ENCODE results near the gene TRIO. TPM values are rescaled to one million over a fixed set of nuclear protein-coding genes. Genes with fewer than 3 reads are reported as not detected.

Gene TRIO
- total RNA-seq, 4 donors from 2014 or later = 67.4 to 103 (median 94.7) TPM

- no peaks in the 10 kb centered on the region for H3K9me3 ChIP-seq
- no peak for DNase-seq
- TF ChIP-seq CTCF (IDR thresholded peaks at IDR 0.05) (no peak), POLR2A (IDR thresholded peaks at IDR 0.05) (no peak)
- H3K4me1 ChIP-seq = no peaks in the 10 kb centered on the region
- WGBS, 2 donors = 95 to 100% methylated on average over 1 to 3 of the region's 3 CpGs
- H3K4me3 ChIP-seq (replicated peaks in 1 of 3) = no peak overlapping the region
- intact Hi-C loops (cut with DNase I) = no loop called here
- no peaks in the 10 kb centered on the region for H3K27me3 ChIP-seq
- peaks cover 26 to 27% of the 10 kb centered on the region in 2 donors for H3K36me3 ChIP-seq
- H3K27ac ChIP-seq = no peak overlapping the region
These were observed 322.6 kb downstream of the TRIO start for GRCh38 chr5:14465776-14466175.

- Histone ChIP-seq H3K4me3 (replicated peaks in 1 of 3) (no peak overlapping the region), H3K36me3 (peaks cover 22 to 23% of the 10 kb centered on the region in 2 donors), H3K27ac (no peak overlapping the region), H3K27me3 (no peaks in the 10 kb centered on the region), H3K9me3 (no peaks in the 10 kb centered on the region), H3K4me1 (no peaks in the 10 kb centered on the region)
- intact Hi-C loops (cut with DNase I) = no loop called here
- WGBS, 2 donors = 87 to 88% methylated on average over 8 of the region's 8 CpGs
- TF ChIP-seq POLR2A (IDR thresholded peaks at IDR 0.05) (no peak), CTCF (IDR thresholded peaks at IDR 0.05) (no peak)
- no peak for DNase-seq
These were observed 324.1 kb downstream of the TRIO start for GRCh38 chr5:14467251-14467650.

DNA sequence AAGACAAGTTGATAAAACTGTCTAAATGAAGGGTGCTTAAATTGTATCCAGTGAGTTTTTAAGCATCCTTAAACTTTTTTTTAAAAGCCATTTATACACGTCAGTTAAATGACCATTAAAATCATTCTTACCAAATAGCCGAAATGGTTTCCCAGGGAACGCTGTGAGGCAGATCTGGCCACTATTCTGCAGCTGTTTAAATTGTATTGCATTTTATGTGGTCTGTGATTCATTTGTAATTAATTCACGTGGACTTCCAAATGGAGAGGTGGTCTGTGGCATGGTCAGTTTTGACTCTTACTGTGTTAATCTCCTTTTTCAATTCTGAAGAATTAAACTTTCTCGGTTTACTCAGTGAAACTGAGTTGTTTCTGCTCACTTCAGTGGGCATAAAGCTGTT lies 324.7 kb downstream of the TRIO start:
- 67% methylated on average over 5 of the region's 5 CpGs for WGBS, 2 donors

GRCh38 chr5:14469551-14470377 lies 326.6 kb downstream of the TRIO start:
- no peaks in the 10 kb centered on the region for H3K4me1 ChIP-seq
- intact Hi-C loops (cut with DNase I) = no loop called here
- peaks cover 24 to 25% of the 10 kb centered on the region in 2 donors for H3K36me3 ChIP-seq
- H3K27ac ChIP-seq = no peak overlapping the region
- H3K27me3 ChIP-seq = no peaks in the 10 kb centered on the region
- TF ChIP-seq POLR2A (IDR thresholded peaks at IDR 0.05) (no peak), CTCF (IDR thresholded peaks at IDR 0.05) (no peak)
- no peak overlapping the region for H3K4me3 ChIP-seq (replicated peaks in 1 of 3)
- 87% methylated on average over 10 of the region's 10 CpGs for WGBS, 2 donors
- no peaks in the 10 kb centered on the region for H3K9me3 ChIP-seq
- no peak for DNase-seq

More for the DNA sequence above, 324.7 kb downstream of the TRIO start:
- Histone ChIP-seq H3K4me1 (no peaks in the 10 kb centered on the region), H3K36me3 (peaks cover 18% of the 10 kb centered on the region in 2 donors), H3K4me3 (replicated peaks in 1 of 3) (no peak overlapping the region), H3K27me3 (no peaks in the 10 kb centered on the region), H3K27ac (no peak overlapping the region), H3K9me3 (no peaks in the 10 kb centered on the region)
- intact Hi-C loops (cut with DNase I) = no loop called here
- no peak for DNase-seq
- TF ChIP-seq POLR2A (IDR thresholded peaks at IDR 0.05) = no peak
- TF ChIP-seq CTCF (IDR thresholded peaks at IDR 0.05) = no peak

DNA sequence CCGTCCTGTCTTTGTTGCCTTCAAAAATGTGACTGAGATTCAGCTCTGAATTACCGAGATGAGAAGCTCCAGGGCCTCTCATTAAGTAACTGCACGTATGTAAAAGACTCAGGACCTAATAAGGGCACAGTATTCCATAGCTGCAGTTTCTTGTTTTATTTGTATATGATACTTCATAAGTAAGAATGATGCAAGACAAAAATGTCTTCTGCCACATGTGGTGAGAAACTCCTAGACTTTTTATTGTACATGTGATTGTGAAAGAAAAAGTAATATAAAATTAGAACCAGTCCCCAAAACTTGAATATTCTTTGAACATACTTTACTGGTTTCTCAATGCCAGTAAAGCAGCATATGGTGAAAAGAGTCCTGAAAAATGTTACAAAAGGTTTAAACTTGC lies 328.4 kb downstream of the TRIO start:
- H3K27me3 ChIP-seq = no peaks in the 10 kb centered on the region
- no peak overlapping the region for H3K27ac ChIP-seq
- no peaks in the 10 kb centered on the region for H3K9me3 ChIP-seq
- no peak for DNase-seq
- no peaks in the 10 kb centered on the region for H3K4me1 ChIP-seq
- H3K36me3 ChIP-seq = peaks cover 17 to 24% of the 10 kb centered on the region in 2 donors
- intact Hi-C loops (cut with DNase I) = no loop called here
- whole genome bisulfite sequencing, 2 donors = 92% methylated on average over 3 of the region's 3 CpGs
- no peak overlapping the region for H3K4me3 ChIP-seq (replicated peaks in 1 of 3)
- TF ChIP-seq POLR2A (IDR thresholded peaks at IDR 0.05) = no peak
- no peak for TF ChIP-seq CTCF (IDR thresholded peaks at IDR 0.05)
